ENCODE data around the gene HHIPL1.

DNA sequence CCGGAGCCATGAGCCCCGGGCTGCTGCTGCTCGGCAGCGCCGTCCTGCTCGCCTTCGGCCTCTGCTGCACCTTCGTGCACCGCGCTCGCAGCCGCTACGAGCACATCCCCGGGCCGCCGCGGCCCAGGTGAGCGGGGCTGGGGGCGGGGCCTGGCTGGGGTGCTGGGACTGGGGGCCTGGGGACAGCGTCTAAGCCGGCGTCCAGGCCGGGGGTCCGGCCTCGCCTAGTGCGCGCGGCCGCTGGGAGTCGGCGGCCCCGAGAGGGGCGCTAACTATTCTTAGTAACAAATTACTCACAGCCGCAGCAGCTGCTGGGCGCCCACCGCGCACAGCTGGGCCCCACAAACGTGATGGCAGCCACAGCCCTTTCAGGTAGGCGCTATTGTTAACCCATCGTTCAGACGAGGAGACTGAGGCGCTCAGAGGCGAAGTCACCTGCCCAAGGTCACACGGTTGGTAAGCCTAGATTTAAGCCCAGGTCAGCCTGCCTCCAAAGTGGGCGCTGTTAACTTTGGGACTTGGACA, 39.5 kb downstream of the HHIPL1 start:
- no peak for TF ChIP-seq ZFX (IDR thresholded peaks at IDR 0.05; ENCODE audit: borderline replicate concordance)
- TF ChIP-seq, protein P1, sequence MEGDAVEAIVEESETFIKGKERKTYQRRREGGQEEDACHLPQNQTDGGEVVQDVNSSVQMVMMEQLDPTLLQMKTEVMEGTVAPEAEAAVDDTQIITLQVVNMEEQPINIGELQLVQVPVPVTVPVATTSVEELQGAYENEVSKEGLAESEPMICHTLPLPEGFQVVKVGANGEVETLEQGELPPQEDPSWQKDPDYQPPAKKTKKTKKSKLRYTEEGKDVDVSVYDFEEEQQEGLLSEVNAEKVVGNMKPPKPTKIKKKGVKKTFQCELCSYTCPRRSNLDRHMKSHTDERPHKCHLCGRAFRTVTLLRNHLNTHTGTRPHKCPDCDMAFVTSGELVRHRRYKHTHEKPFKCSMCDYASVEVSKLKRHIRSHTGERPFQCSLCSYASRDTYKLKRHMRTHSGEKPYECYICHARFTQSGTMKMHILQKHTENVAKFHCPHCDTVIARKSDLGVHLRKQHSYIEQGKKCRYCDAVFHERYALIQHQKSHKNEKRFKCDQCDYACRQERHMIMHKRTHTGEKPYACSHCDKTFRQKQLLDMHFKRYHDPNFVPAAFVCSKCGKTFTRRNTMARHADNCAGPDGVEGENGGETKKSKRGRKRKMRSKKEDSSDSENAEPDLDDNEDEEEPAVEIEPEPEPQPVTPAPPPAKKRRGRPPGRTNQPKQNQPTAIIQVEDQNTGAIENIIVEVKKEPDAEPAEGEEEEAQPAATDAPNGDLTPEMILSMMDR (IDR thresholded peaks at IDR 0.05) = no peak
